ENCODE data around the gene SYT1.

Gene SYT1

DNA sequence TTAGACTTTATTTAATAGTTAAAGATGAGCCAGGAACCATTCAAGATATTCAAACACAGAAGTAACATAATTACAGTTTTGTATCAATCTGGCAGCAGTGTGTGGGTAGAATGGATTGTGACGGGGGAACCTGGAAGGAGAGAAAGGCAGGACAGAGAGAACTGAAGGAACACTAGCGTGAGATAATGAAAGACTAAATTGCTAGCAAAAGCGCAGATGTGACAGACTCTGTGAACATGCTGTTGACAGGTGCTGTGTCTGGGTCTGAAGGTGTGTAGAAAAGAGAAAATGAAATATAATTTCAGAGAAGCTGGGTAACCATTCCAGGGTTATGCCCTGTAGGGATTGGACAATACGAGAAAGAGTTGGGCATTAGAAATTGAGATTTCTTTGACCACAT, 372.3 kb downstream of the SYT1 start:
- DNase-seq: no peak

DNA sequence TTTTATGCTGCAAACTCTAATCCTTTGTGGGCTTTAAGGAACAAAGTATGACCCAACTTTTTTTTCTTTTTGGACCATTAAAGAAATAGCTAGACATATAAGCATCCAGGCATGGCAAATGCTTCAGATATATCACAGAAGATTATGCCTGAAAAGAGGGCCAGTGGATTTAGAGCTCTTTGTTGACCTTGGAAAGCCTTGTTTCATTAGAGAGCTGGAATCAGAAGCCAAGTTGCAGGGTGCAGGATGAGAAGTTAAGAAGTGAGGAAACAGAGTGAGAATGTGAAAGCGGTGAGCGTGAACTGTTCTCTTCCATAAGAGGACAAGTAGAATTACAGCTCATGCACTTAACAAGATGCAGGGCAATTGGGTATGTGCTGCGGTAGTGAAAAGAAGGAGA, 373.7 kb downstream of the SYT1 start:
- DNase-seq: no peak

DNA sequence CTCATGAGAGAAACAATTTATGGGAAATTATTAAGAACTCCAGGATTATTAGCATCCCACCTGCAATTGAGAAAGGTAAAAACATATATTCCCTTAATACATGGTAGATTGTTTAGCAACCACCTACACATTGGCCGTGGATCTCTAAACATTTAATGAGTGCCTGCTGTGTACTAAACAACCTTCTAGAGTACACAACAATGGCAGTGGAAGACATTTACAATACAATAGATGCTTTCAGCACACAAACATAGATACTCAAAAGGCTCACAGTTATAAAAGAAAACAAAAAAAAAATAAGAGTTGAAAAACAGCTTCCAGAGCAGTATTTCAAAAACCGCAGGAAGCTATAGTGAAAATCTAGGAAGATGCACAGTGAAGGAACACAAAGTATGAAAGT, 382.9 kb downstream of the SYT1 start:
- no peak for DNase-seq

DNA sequence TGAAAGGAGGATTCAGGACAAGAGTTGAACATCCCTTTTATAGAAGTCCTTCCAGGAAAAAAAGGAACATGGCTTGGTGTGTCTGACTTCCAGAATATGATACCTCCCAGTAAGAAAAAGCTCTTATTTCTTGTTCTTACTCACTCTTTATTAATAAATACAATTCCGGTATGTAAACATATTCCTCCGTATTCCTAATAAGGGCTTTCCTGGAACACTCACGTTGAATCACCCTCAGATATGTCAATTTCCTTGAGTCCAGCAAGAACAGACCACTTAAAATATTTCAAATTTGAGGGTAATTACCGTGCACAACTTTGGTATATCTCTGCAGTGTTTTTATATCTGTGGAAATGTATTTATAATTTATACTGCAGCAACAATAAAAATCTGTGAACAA, 385.6 kb downstream of the SYT1 start:
- DNase-seq: no peak

- DNase-seq: no peak
These were observed 386.6 kb downstream of the SYT1 start for GRCh38 chr12:79250960-79251755.

- DNase-seq: no peak
These were observed 387.9 kb downstream of the SYT1 start for GRCh38 chr12:79252358-79253075.

DNA sequence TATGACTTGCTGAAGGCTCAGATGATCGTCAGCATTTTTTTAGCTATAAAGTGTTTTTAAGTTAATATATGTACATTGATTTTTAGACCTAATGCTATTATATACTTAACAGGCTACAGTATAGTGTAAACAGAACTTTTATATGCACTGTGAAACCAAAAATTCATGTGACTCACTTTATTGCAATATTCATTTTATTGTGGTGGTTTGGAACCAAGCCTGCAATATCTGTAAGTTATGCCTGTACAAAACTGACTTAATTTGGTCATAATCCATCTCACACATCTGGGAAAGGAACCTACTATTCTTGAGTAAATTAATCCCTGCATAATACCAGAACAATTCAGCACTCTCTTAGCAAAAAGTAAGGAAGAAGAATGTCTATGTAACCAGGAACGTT, 390.7 kb downstream of the SYT1 start:
- DNase-seq: no peak

DNA sequence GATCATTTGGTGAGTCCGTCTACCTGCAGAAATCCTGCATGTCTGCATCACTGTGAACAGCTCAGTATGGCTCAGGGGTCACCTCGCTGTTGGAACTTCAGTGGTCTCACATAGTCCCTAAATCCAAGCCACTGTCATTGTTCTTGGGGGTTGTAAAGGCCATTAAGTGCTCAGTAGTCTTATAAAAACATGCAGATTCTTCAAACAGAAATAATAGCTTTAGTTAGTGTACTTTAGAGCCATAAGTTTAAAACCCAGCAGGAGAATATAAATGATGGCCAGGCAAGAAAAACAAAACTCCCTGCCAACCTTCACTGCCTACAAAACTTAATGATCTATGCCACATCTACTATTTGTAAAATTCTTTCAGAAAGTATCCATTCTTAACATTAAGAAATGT, 396.3 kb downstream of the SYT1 start:
- DNase-seq: no peak

GRCh38 chr12:79262938-79263337, 398.4 kb downstream of the SYT1 start:
- no peak for DNase-seq

- DNase-seq: no peak
These were observed 402.0 kb downstream of the SYT1 start for GRCh38 chr12:79266343-79267144.

- no peak for DNase-seq
These were observed 403.0 kb downstream of the SYT1 start for GRCh38 chr12:79267580-79267979.

DNA sequence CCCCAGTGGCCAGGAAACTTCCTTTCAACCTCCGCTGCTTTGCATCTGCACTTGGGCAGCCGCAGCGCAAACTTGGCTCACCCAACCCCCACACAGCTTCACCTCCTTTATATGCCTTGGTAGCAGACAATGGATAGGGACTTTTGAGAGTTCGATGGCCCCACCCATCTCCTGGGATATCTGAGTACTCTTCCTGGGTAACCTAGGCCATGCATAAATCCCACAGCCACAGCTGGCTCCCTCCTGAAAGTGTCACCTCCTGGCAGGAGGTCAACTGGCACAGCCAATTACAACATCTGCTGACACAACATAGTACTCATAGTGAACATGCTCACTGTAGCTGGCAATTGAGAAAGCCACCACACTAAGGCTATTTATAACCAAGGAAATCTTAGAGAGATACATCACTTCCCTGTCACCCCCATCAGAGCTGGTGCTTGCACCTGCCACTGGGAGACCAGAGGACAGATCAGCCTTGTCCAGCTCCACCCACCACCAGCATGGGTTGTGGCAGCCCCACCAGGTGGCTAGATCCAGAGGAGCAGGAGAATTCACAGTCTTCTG, 410.0 kb downstream of the SYT1 start:
- peak; percentile 93 for DNase-seq

- no peak for DNase-seq
These were observed 411.1 kb downstream of the SYT1 start for GRCh38 chr12:79275631-79276030.

DNA sequence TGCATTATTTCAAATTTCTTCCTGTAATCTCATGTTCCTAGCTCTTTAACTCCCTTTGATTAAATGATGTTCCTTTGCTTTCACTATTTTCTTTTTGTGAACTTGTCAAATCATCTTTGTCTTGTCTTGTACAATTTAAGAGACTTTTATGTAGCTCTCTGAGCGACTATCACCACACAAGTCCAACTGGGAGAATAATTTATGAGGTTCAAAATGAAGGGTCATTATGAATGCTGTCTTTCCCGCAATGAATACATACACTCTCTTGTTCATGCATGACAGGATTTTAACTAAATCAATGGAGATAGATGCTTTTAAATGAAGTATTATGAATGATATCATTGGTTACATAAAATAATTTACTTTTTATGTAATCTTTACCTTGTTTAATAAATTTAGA, 418.8 kb downstream of the SYT1 start:
- DNase-seq: no peak

DNA sequence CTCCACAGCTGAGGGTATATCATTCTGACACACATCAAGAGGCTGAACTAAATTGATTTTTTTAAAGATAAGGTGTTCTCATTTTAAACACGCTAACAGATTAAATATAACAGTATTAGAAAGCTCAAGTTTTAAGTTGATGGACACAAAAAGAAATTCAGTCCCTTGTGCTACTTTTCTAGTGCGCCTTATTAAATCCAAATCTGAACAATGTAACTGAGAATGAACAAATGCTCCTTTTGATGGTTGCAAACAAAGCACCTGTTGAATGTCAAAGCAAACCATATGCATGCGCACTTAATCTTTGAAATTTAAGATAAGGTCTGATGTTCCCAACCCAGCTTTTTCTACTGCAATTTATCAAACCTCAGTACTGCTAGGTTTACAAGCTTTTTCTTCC, 424.3 kb downstream of the SYT1 start:
- DNase-seq: no peak

- DNase-seq: no peak
These were observed 427.1 kb downstream of the SYT1 start for GRCh38 chr12:79291711-79292110.

DNA sequence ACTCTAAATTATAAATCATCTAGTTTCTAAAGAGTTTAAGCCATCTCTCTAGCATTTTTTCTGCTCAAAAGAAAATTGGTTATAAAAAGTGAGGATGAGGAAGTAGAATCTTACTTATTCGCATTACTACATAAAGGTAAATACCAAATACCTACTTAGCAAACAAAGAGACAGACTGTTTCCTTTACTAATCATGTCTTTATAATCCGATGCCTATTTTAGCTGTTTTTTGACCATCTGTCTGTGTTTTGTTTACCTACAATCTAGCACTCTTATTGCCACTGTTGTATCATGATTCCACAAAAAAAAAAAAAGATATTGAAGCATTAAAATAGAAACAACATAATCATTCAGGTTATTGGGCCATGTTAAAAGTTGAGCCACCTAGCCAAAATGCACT, 430.0 kb downstream of the SYT1 start:
- DNase-seq: no peak

DNA sequence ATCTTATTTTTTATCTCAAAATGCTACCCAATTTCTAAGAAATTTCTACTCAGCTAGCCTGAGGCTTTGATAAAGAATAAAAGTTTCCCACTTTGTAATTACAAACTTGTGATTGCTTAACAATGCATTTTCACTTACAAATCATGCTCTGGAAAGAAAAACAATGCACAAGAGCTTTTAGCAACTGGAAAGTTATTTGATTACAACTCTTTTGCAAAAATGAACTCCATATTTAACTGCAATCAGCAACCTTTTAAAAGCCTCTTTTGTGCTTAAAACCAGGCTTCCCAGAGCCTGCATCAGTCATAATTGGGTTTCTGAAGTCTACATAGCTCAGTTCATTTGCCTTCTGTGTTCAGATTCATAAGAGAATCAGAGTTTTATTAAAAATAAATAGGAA, 431.0 kb downstream of the SYT1 start:
- no peak for DNase-seq

GRCh38 chr12:79296133-79296532, 431.6 kb downstream of the SYT1 start:
- DNase-seq: no peak

DNA sequence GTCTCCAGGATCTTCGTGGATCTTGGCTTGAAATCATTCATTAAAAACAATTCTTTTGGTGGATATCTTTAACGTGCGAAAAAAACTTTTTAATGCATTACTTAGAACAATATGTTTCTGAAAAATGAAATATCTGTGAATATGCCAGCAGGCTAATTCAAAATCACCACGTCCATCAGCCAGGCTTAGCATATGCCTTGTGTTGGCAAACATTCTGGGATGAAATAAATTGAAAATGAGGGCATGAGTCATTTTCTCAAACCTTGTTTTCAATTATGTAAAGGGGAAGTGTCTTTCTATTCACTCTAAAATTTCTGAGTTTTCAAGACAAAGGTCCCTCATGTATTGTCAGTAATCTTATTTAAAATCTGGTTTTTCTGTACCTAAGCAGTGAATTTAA, 432.3 kb downstream of the SYT1 start:
- DNase-seq: no peak

DNA sequence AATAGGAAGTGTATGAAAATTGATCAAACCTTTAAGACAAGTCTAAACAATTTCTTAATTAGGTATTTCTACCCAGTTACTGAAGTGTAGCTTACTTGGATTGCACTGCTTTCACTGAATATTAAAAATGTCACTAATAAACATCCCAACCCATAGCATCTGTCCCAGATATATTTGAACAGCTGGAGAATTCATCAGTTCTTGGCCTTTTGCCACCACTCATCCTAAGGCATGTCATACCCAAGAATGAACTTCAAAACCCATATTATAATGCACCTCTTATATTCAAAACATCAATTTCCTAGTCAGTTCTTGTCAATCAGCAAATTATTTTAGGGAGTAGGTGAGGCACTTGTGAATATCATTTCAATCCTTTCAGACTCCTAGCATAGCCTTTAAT, 433.9 kb downstream of the SYT1 start:
- peak; percentile 43 for DNase-seq

DNA sequence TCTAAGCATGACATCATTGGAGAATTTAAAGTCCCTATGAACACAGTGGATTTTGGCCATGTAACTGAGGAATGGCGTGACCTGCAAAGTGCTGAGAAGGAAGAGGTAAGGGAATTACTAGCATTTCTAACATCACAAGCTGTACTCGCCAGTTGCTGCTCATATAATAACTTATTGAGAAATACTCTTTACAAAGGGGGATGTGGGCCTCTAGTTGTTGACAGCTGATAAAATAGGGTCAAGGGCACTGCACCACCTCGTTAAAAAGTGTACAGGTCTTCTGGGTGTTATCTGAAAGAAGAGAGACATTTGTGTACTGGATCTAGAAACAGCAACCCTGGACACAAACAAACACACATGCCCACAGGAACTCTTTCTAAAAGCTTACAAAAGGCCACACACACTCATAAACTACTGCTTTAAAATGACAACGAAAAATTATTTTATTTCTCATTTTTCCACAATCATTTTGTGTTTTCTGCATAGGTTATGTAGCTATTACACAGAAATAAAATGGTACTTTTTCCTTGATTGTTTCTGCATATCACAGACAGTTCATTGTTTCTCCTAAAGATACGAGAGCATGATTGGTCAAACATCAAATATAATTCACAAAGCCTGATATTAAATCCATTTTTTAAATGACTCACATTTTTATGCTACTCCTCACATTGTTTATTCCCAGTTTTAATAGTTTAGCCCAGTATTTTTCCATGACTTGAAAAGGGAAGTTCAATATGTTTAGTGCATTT, 435.0 kb downstream of the SYT1 start:
- DNase-seq: no peak

DNA sequence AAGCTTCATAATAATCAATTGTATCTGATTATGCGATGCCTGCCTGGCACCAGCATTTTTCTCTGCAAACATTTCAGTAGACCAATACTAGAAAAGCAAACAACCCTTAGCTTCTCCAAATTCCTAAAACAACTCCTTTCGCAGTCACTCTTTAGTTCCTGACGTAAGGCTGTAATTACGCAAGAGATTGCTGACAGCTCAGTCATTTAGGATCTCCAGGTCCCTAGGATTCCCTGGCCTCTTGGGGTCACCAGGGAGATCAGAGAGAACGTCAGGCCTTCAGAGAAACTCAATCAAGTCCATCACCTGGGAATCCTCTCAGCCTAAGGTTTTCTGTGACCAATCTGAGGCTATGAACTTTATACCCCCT, 435.6 kb downstream of the SYT1 start:
- DNase-seq: no peak

All from NCI-H2029 (cell line).